Heart left ventricle (tissue), 13 donors: Measurements from ENCODE around the gene ELF4.

Experiments
- POLR2A ChIP-seq, 2 donors: fragments of 450-650 bp; IDR thresholded peaks; one replicate each; pipeline ENCODE4 v1.6.1; 2017; ENCODE audit warnings: antibody characterized with exemption in 2 of 2, mild to moderate bottlenecking in 2 of 2, moderate library complexity in 2 of 2
- TF ChIP-seq, protein P1 (sequence below), 12 donors: fragments of 200-600 bp; sonication (generic) in 4 of 12; IDR thresholded peaks; one replicate each; pipeline versions ENCODE4 v1.5.0 to v1.8.0; 2018 to 2022; ENCODE audit warnings: antibody characterized with exemption in 12 of 12, mild to moderate bottlenecking in 5 of 12
- donor health status: ischemic (EF 13 %, LVEDD 7.1; RV severe dilation, severe dysfunction).
- donor health status: DM: no; HTN: yes; CAD: no.
- donor health status: DM: no; HTN: no; CAD: no.
- donor health status: ischemic (EF 25% LVEDD 6.9; RV normal size, moderate dysfunction).
- donor health status: ischemic (EF 25% LVEDD 5.7; RV mildly dilated, moderate dysfunction).
- donor health status: ischemic (EF 35%, LVEDD 5.7; RV mildly dilated, moderate dysfunction).
- donor health status: nonischemic (EF 11% LVEDD 7.7; RV severe dilation, severe dysfunction).
- donor health status: DM: yes; HTN: yes; CAD: no.
- donor health status: PGD.
- donor health status: ischemic (EF 29% LVEDD 5.4; RV normal size, mild dysfunction).
- donor health status: nonischemic (EF 23%, LVEDD 6.1; RV moderate dilation, normal function).

DNA sequence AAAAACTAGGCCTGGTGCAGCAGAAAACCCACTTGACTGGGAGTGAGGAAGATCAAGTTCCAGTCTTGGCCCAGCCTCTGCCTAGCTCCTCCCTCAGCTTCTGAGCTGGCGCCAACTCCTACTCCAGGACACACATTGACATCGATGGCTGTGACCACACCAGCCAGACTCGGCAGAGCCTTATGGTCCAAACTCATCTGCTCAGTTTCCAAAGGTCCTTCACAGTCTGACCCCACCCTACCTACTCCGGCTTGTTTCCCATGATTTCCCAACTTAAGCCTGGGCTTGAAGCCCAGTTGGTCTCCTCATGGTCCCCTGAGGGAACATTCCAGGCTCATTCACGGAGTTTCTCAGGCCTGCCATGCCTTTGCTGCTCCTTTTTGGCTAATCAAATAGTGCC is 10.1 kb downstream of the ELF4 start:
- TF ChIP-seq, protein P1, sequence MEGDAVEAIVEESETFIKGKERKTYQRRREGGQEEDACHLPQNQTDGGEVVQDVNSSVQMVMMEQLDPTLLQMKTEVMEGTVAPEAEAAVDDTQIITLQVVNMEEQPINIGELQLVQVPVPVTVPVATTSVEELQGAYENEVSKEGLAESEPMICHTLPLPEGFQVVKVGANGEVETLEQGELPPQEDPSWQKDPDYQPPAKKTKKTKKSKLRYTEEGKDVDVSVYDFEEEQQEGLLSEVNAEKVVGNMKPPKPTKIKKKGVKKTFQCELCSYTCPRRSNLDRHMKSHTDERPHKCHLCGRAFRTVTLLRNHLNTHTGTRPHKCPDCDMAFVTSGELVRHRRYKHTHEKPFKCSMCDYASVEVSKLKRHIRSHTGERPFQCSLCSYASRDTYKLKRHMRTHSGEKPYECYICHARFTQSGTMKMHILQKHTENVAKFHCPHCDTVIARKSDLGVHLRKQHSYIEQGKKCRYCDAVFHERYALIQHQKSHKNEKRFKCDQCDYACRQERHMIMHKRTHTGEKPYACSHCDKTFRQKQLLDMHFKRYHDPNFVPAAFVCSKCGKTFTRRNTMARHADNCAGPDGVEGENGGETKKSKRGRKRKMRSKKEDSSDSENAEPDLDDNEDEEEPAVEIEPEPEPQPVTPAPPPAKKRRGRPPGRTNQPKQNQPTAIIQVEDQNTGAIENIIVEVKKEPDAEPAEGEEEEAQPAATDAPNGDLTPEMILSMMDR (IDR thresholded peaks at IDR 0.05): no peak
- TF ChIP-seq POLR2A (IDR thresholded peaks at IDR 0.05): no peak
